CD4-positive, alpha-beta T cell treated with Interleukin-6 at 100 ng/mL for 8 hours (primary cell): ENCODE data around the gene COTL1.

ENCODE experiments used
- DNase-seq: peaks from one replicate; pipeline ENCODE4 v3.0.0-alpha.2; 2020; ENCODE audit warnings: mixed read lengths, low spot score

The COTL1 gene

GRCh38 chr16:84617791-84618580 is at the start of gene COTL1:
Gene COTL1, minus strand, starts transcription at chr16:84618078. Its CDS starts 164 bp downstream, at chr16:84617914.
- peak; percentile 96 for DNase-seq

GRCh38 chr16:84665843-84666242 is 48.0 kb upstream of the COTL1 start:
- DNase-seq, result no peak

GRCh38 chr16:84665359-84665758 is 47.5 kb upstream of the COTL1 start:
- no peak for DNase-seq

- no peak for DNase-seq
Observed at GRCh38 chr16:84663433-84664101, 45.7 kb upstream of the COTL1 start.

GRCh38 chr16:84662471-84662870 is 44.6 kb upstream of the COTL1 start:
- no peak for DNase-seq

- no peak for DNase-seq
Observed at GRCh38 chr16:84661418-84662060, 43.7 kb upstream of the COTL1 start.

GRCh38 chr16:84660973-84661372 is 43.1 kb upstream of the COTL1 start:
- no peak for DNase-seq

GRCh38 chr16:84659656-84660300 is 41.9 kb upstream of the COTL1 start:
- DNase-seq, result no peak

GRCh38 chr16:84658690-84659089 is 40.8 kb upstream of the COTL1 start:
- no peak for DNase-seq

GRCh38 chr16:84657229-84657837 is 39.5 kb upstream of the COTL1 start:
- no peak for DNase-seq

GRCh38 chr16:84656649-84657048 is 38.8 kb upstream of the COTL1 start:
- no peak for DNase-seq

GRCh38 chr16:84654998-84655397 is 37.1 kb upstream of the COTL1 start:
- DNase-seq, result no peak

GRCh38 chr16:84654238-84654637 is 36.4 kb upstream of the COTL1 start:
- DNase-seq, result no peak

GRCh38 chr16:84652566-84652965 is 34.7 kb upstream of the COTL1 start:
- DNase-seq, result peak; percentile 62

- DNase-seq, result no peak
Observed at GRCh38 chr16:84650062-84650991, 32.4 kb upstream of the COTL1 start.

GRCh38 chr16:84649511-84649861 is 31.6 kb upstream of the COTL1 start:
- DNase-seq, result no peak

- DNase-seq, result peak; percentile 24
Observed at GRCh38 chr16:84648595-84649510, 31.0 kb upstream of the COTL1 start.

- peak; percentile 60 for DNase-seq
Observed at GRCh38 chr16:84647828-84648594, 30.1 kb upstream of the COTL1 start, which contains the start of gene KLHL36. Gene KLHL36, plus strand, starts transcription at chr16:84648511. Its CDS starts 2,357 bp downstream, at chr16:84650868.

- no peak for DNase-seq
Observed at GRCh38 chr16:84643674-84644073, 25.8 kb upstream of the COTL1 start.
